Naive thymus-derived CD4-positive, alpha-beta T cell (primary cell): ENCODE measurements around the gene ASXL1. TPM values are rescaled to one million over a fixed set of nuclear protein-coding genes. Genes with fewer than 3 reads are reported as not detected.

ENCODE experiments used
- ATAC-seq: fragments of 150-1000 bp; cut with Tn5 transposase; 2 replicates; pipeline ENCODE4 v1.10.0; 2021; ENCODE audit warnings: mild to moderate bottlenecking, moderate library complexity
- CTCF ChIA-PET: fragments of 350-600 bp; sonication (Branson Sonifier 250); formaldehyde crosslinking; loops from one replicate; lab custom pipeline; 2021; ENCODE audit warnings: antibody characterized with exemption; lab: Charles Lee
- POLR2A ChIA-PET: fragments of 350-600 bp; sonication (Branson Sonifier 250); formaldehyde crosslinking; loops from one replicate; lab custom pipeline; 2021; ENCODE audit warnings: antibody characterized with exemption, inconsistent platforms; lab: Charles Lee
- DNase-seq, 9 donors: peaks; one replicate each; pipeline versions ENCODE4 v3.0.0 to v3.0.0-alpha.2; 2020 to 2022; ENCODE audit warnings: mixed read lengths in 1 of 9
- H3K27ac ChIP-seq: one replicate; pipeline ENCODE4 v1.7.0; 2013; ENCODE audit warnings: mild to moderate bottlenecking, low read depth, low read length, moderate library complexity
- H3K27me3 ChIP-seq, 2 donors: one replicate each; pipeline ENCODE4 v1.7.0; 2013; ENCODE audit warnings: low read length in 2 of 2, mild to moderate bottlenecking in 2 of 2, moderate library complexity in 2 of 2; ENCODE audit not compliant: control insufficient read depth in 2 of 2, insufficient read depth in 2 of 2
- H3K36me3 ChIP-seq, 3 experiments: 1 replicate in 2 of 3; 2 replicates in 1 of 3; pipeline ENCODE4 v1.7.0; 2013; ENCODE audit warnings: low read length in 3 of 3, mild to moderate bottlenecking in 3 of 3, moderate library complexity in 1 of 3; ENCODE audit not compliant: insufficient read depth in 3 of 3, control insufficient read depth in 2 of 3
- H3K4me1 ChIP-seq, 2 donors: one replicate each; pipeline ENCODE4 v1.7.0; 2013; ENCODE audit warnings: low read length in 2 of 2, mild to moderate bottlenecking in 2 of 2, moderate library complexity in 1 of 2; ENCODE audit not compliant: control insufficient read depth in 2 of 2, insufficient read depth in 2 of 2
- H3K4me3 ChIP-seq: 2 replicates; pipeline ENCODE4 v1.7.0; 2013; ENCODE audit warnings: mild to moderate bottlenecking, low read length
- H3K9me3 ChIP-seq, 3 experiments: 1 replicate in 2 of 3; 2 replicates in 1 of 3; pipeline ENCODE4 v1.7.0; 2013; ENCODE audit warnings: low read length in 3 of 3; ENCODE audit not compliant: control insufficient read depth in 2 of 3
- H3K27ac Mint-ChIP-seq, 9 donors: one replicate each; pipeline ENCODE4 v1.8.0; 2020 to 2022; ENCODE audit warnings: mixed read lengths in 9 of 9, mild to moderate bottlenecking in 8 of 9, moderate library complexity in 5 of 9, inconsistent platforms in 2 of 9
- H3K27me3 Mint-ChIP-seq, 5 donors: one replicate each; pipeline ENCODE4 v1.8.0; 2021 to 2022; ENCODE audit warnings: mixed read lengths in 5 of 5, mild to moderate bottlenecking in 1 of 5
- H3K36me3 Mint-ChIP-seq, 5 donors: one replicate each; pipeline ENCODE4 v1.8.0; 2020 to 2022; ENCODE audit warnings: mixed read lengths in 5 of 5, mild to moderate bottlenecking in 3 of 5, inconsistent platforms in 1 of 5
- H3K4me1 Mint-ChIP-seq, 7 donors: one replicate each; pipeline ENCODE4 v1.8.0; 2020 to 2022; ENCODE audit warnings: mixed read lengths in 7 of 7, mild to moderate bottlenecking in 3 of 7, inconsistent platforms in 1 of 7
- H3K4me3 Mint-ChIP-seq, 10 donors: one replicate each; pipeline ENCODE4 v1.8.0; 2020 to 2022; ENCODE audit warnings: mild to moderate bottlenecking in 10 of 10, mixed read lengths in 10 of 10, moderate library complexity in 6 of 10, inconsistent platforms in 2 of 10
- H3K9me3 Mint-ChIP-seq, 11 donors: one replicate each; pipeline ENCODE4 v1.8.0; 2020 to 2022; ENCODE audit warnings: mixed read lengths in 11 of 11, mild to moderate bottlenecking in 4 of 11, inconsistent platforms in 1 of 11, moderate library complexity in 1 of 11
- intact Hi-C, 2 donors: fragments of 100-400 bp; cut with micrococcal nuclease; formaldehyde crosslinking; loops; one replicate each; pipeline ENCODE4 v1.15.1; 2023
- polyA plus RNA-seq, 2 donors: library from polyadenylated mRNA; unstranded; fragments of 300-500 nt; fragmentation: Illumina TruSeq; gene quantifications; one replicate each; pipeline ENCODE4 v1.2.3, GENCODE V29; 2021
- total RNA-seq, 6 experiments: library from RNA in 5 of 6; stranded (reverse) in 5 of 6; gene quantifications; 1 replicate in 5 of 6; 2 replicates in 1 of 6; pipeline ENCODE4 v1.2.3 and lab custom pipeline; 2021 to 2026

The ASXL1 gene
- total and polyA plus RNA-seq, 7 experiments from 2014 or later, result 14.7 to 200 (median 147) TPM

GRCh38 chr20:32444474-32445220, 86.5 kb downstream of the ASXL1 start:
- DNase-seq (no peak), ATAC-seq (no peak)
- Mint-ChIP-seq H3K36me3 (peaks cover 4 to 25% (median 8%) of the 10 kb centered on the region in 5 donors), H3K27ac (peak overlapping the region in 6 of 9 donors; percentile 76 to 92 (median 86)), H3K4me3 (no peak overlapping the region), H3K27me3 (no peaks in the 10 kb centered on the region), H3K9me3 (peaks cover 0 to 3% (median 0%) of the 10 kb centered on the region in 11 donors), H3K4me1 (peaks cover 14 to 60% (median 33%) of the 10 kb centered on the region in 7 donors)
- Histone ChIP-seq H3K27me3 (no peaks in the 10 kb centered on the region), H3K27ac (peak overlapping the region; percentile 49), H3K9me3 (no peaks in the 10 kb centered on the region), H3K4me1 (peaks cover 0 to 5% of the 10 kb centered on the region in 2 donors), H3K36me3 (peaks cover 5 to 70% (median 8%) of the 10 kb centered on the region in 3 experiments), H3K4me3 (no peak overlapping the region)
- ChIA-PET CTCF (interaction anchor here (1.9 kb wide), 1 partner anchor 9 kb away, joined by 4 read pairs; no protein-coding TSS in a partner anchor), POLR2A (interaction anchor here (0.6 kb wide), 1 partner anchor 41 kb away, joined by 3 read pairs; no protein-coding TSS in a partner anchor)
- intact Hi-C loops, result loop anchor here in 1 of 2 donors (5.0 kb wide), 1 partner anchor 63 kb away; no protein-coding TSS in a partner anchor

- Mint-ChIP-seq H3K4me1 (peaks cover 12 to 51% (median 36%) of the 10 kb centered on the region in 7 donors), H3K36me3 (peaks cover 4 to 25% (median 8%) of the 10 kb centered on the region in 5 donors), H3K9me3 (peaks cover 0 to 3% (median 0%) of the 10 kb centered on the region in 11 donors), H3K4me3 (peak overlapping the region in 3 of 10 donors; percentile 4 to 32 (median 29)), H3K27ac (peak overlapping the region; percentile 62 to 93 (median 84)), H3K27me3 (no peaks in the 10 kb centered on the region)
- ChIA-PET CTCF (interaction anchor here (1.9 kb wide), 1 partner anchor 10 kb away, joined by 4 read pairs; no protein-coding TSS in a partner anchor), POLR2A (no interaction called here)
- Histone ChIP-seq H3K4me1 (peaks cover 0 to 5% of the 10 kb centered on the region in 2 donors), H3K4me3 (no peak overlapping the region), H3K27me3 (no peaks in the 10 kb centered on the region), H3K9me3 (no peaks in the 10 kb centered on the region), H3K27ac (peak overlapping the region; percentile 30), H3K36me3 (peaks cover 5 to 79% (median 15%) of the 10 kb centered on the region in 3 experiments)
- DNase-seq, result no peak
- peak; percentile 44 for ATAC-seq
- intact Hi-C loops, result no loop called here
These were observed 87.6 kb downstream of the ASXL1 start for GRCh38 chr20:32445539-32446273.

- POLR2A ChIA-PET, result no interaction called here
- Mint-ChIP-seq H3K4me3 (no peak overlapping the region), H3K36me3 (peaks cover 4 to 31% (median 8%) of the 10 kb centered on the region in 5 donors), H3K27me3 (no peaks in the 10 kb centered on the region), H3K4me1 (peaks cover 11 to 44% (median 35%) of the 10 kb centered on the region in 7 donors), H3K27ac (peak overlapping the region in 7 of 9 donors; percentile 21 to 92 (median 69)), H3K9me3 (peaks cover 0 to 3% (median 0%) of the 10 kb centered on the region in 11 donors)
- no peak for ATAC-seq
- peak overlapping the region; percentile 30 for H3K27ac ChIP-seq
- no peaks in the 10 kb centered on the region for H3K9me3 ChIP-seq
- intact Hi-C loops, result no loop called here
- CTCF ChIA-PET, result no interaction called here
- H3K36me3 ChIP-seq, result peaks cover 2 to 80% (median 22%) of the 10 kb centered on the region in 3 experiments
- peaks cover 0 to 5% of the 10 kb centered on the region in 2 donors for H3K4me1 ChIP-seq
- no peak overlapping the region for H3K4me3 ChIP-seq
- DNase-seq, result no peak
- H3K27me3 ChIP-seq, result no peaks in the 10 kb centered on the region
These were observed 88.4 kb downstream of the ASXL1 start for GRCh38 chr20:32446301-32447100.

GRCh38 chr20:32447136-32448027, 89.3 kb downstream of the ASXL1 start:
- Histone ChIP-seq H3K4me3 (no peak overlapping the region), H3K9me3 (no peaks in the 10 kb centered on the region), H3K4me1 (peaks cover 0 to 5% of the 10 kb centered on the region in 2 donors), H3K27me3 (no peaks in the 10 kb centered on the region), H3K27ac (no peak overlapping the region), H3K36me3 (peaks cover 0 to 84% (median 22%) of the 10 kb centered on the region in 3 experiments)
- peak in 1 of 9 donors; percentile 3 for DNase-seq
- Mint-ChIP-seq H3K9me3 (peaks cover 0 to 3% (median 0%) of the 10 kb centered on the region in 11 donors), H3K4me3 (no peak overlapping the region), H3K27me3 (no peaks in the 10 kb centered on the region), H3K27ac (peak overlapping the region in 8 of 9 donors; percentile 51 to 87 (median 72)), H3K4me1 (peaks cover 11 to 44% (median 35%) of the 10 kb centered on the region in 7 donors), H3K36me3 (peaks cover 4 to 31% (median 8%) of the 10 kb centered on the region in 5 donors)
- POLR2A ChIA-PET, result no interaction called here
- intact Hi-C loops, result no loop called here
- ATAC-seq, result no peak
- CTCF ChIA-PET, result no interaction called here

GRCh38 chr20:32448306-32449056, 90.3 kb downstream of the ASXL1 start:
- peak overlapping the region in 7 of 9 donors; percentile 68 to 87 (median 83) for H3K27ac Mint-ChIP-seq
- Histone ChIP-seq H3K27ac (peak overlapping the region; percentile 19), H3K4me1 (peaks cover 0 to 5% of the 10 kb centered on the region in 2 donors), H3K27me3 (no peaks in the 10 kb centered on the region), H3K4me3 (no peak overlapping the region), H3K9me3 (no peaks in the 10 kb centered on the region), H3K36me3 (peaks cover 0 to 90% (median 22%) of the 10 kb centered on the region in 3 experiments)
- intact Hi-C loops, result no loop called here
- H3K4me3 Mint-ChIP-seq, result peak overlapping the region in 1 of 10 donors; percentile 3
- H3K4me1 Mint-ChIP-seq, result peaks cover 11 to 37% (median 31%) of the 10 kb centered on the region in 7 donors
- ChIA-PET POLR2A (no interaction called here), CTCF (no interaction called here)
- no peaks in the 10 kb centered on the region for H3K27me3 Mint-ChIP-seq
- H3K36me3 Mint-ChIP-seq, result peaks cover 4 to 33% (median 8%) of the 10 kb centered on the region in 5 donors
- H3K9me3 Mint-ChIP-seq, result peaks cover 0 to 3% (median 0%) of the 10 kb centered on the region in 11 donors
- ATAC-seq (no peak), DNase-seq (peak in 1 of 9 donors; percentile 2)
